GM18870 (cell line): ENCODE data around the gene SERP1.

Experiments
- ATAC-seq: cut with Tn5 transposase; IDR thresholded peaks from one replicate; pipeline ENCODE4 v1.9.1; 2021; ENCODE audit warnings: moderate library complexity; ENCODE audit not compliant: unreplicated experiment

The SERP1 gene

GRCh38 chr3:150494411-150494977 lies 51.8 kb downstream of the SERP1 start:
- ATAC-seq = no peak
